ENCODE data around the gene PLN. TPM values are rescaled to one million over a fixed set of nuclear protein-coding genes. Genes with fewer than 3 reads are reported as not detected.

The PLN gene
- total RNA-seq, 1 experiment from 2014 or later = not detected

GRCh38 chr6:118523216-118523615 is 24.9 kb upstream of the PLN start:
- Histone ChIP-seq H3K9me3 (replicated peaks) (no peaks in the 10 kb centered on the region), H3K4me1 (replicated peaks) (no peaks in the 10 kb centered on the region), H3K4me3 (no peak overlapping the region), H3K27me3 (replicated peaks) (no peaks in the 10 kb centered on the region), H3K36me3 (no peaks in the 10 kb centered on the region; the same call in 1 of the 2 replicates), H3K27ac (no peak overlapping the region)
- no peak for DNase-seq (ENCODE audit: low read depth in 1 of 2, low spot score in 2 of 2)

- H3K27me3 ChIP-seq (replicated peaks) = no peaks in the 10 kb centered on the region
- DNase-seq (ENCODE audit: low read depth in 1 of 2, low spot score in 2 of 2) = no peak
- H3K9me3 ChIP-seq (replicated peaks) = no peaks in the 10 kb centered on the region
- H3K4me1 ChIP-seq (replicated peaks) = no peaks in the 10 kb centered on the region
- no peak overlapping the region for H3K27ac ChIP-seq
- H3K36me3 ChIP-seq = no peaks in the 10 kb centered on the region; the same call in 1 of the 2 replicates
- no peak overlapping the region for H3K4me3 ChIP-seq
These were observed 23.4 kb upstream of the PLN start for GRCh38 chr6:118524686-118525085.

- Histone ChIP-seq H3K27ac (no peak overlapping the region), H3K4me3 (no peak overlapping the region)
These were observed 21.9 kb upstream of the PLN start for GRCh38 chr6:118525913-118526780.

GRCh38 chr6:118528129-118528528 is 20.0 kb upstream of the PLN start:
- no peaks in the 10 kb centered on the region for H3K9me3 ChIP-seq (replicated peaks)
- no peak overlapping the region for H3K4me3 ChIP-seq
- H3K4me1 ChIP-seq (replicated peaks) = no peaks in the 10 kb centered on the region
- H3K36me3 ChIP-seq = no peaks in the 10 kb centered on the region
- no peak overlapping the region for H3K27ac ChIP-seq
- DNase-seq (ENCODE audit: low read depth in 1 of 2, low spot score in 2 of 2) = no peak
- no peaks in the 10 kb centered on the region for H3K27me3 ChIP-seq (replicated peaks)

More at GRCh38 chr6:118525913-118526780, 21.9 kb upstream of the PLN start:
- no peaks in the 10 kb centered on the region for H3K4me1 ChIP-seq (replicated peaks)
- DNase-seq (ENCODE audit: low read depth in 1 of 2, low spot score in 2 of 2) = no peak
- no peaks in the 10 kb centered on the region for H3K9me3 ChIP-seq (replicated peaks)
- no peaks in the 10 kb centered on the region; the same call in 1 of the 2 replicates for H3K36me3 ChIP-seq
- no peaks in the 10 kb centered on the region for H3K27me3 ChIP-seq (replicated peaks)

- no peaks in the 10 kb centered on the region for H3K4me1 ChIP-seq (replicated peaks)
- H3K4me3 ChIP-seq = no peak overlapping the region
- no peaks in the 10 kb centered on the region for H3K36me3 ChIP-seq
- H3K27me3 ChIP-seq (replicated peaks) = no peaks in the 10 kb centered on the region
- no peak for DNase-seq (ENCODE audit: low read depth in 1 of 2, low spot score in 2 of 2)
- no peaks in the 10 kb centered on the region for H3K9me3 ChIP-seq (replicated peaks)
- H3K27ac ChIP-seq = no peak overlapping the region
These were observed 18.3 kb upstream of the PLN start for GRCh38 chr6:118529756-118530155.

- Histone ChIP-seq H3K9me3 (replicated peaks) (no peaks in the 10 kb centered on the region), H3K4me1 (replicated peaks) (no peaks in the 10 kb centered on the region), H3K36me3 (no peaks in the 10 kb centered on the region), H3K27me3 (replicated peaks) (no peaks in the 10 kb centered on the region), H3K4me3 (no peak overlapping the region), H3K27ac (no peak overlapping the region)
- DNase-seq (ENCODE audit: low read depth in 1 of 2, low spot score in 2 of 2) = no peak
These were observed 17.2 kb upstream of the PLN start for GRCh38 chr6:118530942-118531341.

GRCh38 chr6:118535176-118535844 is 12.8 kb upstream of the PLN start:
- Histone ChIP-seq H3K36me3 (no peaks in the 10 kb centered on the region), H3K4me3 (no peak overlapping the region), H3K27me3 (replicated peaks) (no peaks in the 10 kb centered on the region), H3K9me3 (replicated peaks) (no peaks in the 10 kb centered on the region), H3K27ac (no peak overlapping the region), H3K4me1 (replicated peaks) (no peaks in the 10 kb centered on the region)
- DNase-seq (ENCODE audit: low read depth in 1 of 2, low spot score in 2 of 2) = no peak

GRCh38 chr6:118536478-118536877 is 11.6 kb upstream of the PLN start:
- H3K9me3 ChIP-seq (replicated peaks) = no peaks in the 10 kb centered on the region
- H3K36me3 ChIP-seq = no peaks in the 10 kb centered on the region
- no peak for DNase-seq (ENCODE audit: low read depth in 1 of 2, low spot score in 2 of 2)
- H3K27ac ChIP-seq = no peak overlapping the region
- no peaks in the 10 kb centered on the region for H3K27me3 ChIP-seq (replicated peaks)
- H3K4me3 ChIP-seq = no peak overlapping the region
- no peaks in the 10 kb centered on the region for H3K4me1 ChIP-seq (replicated peaks)

GRCh38 chr6:118537574-118537973 is 10.5 kb upstream of the PLN start:
- no peaks in the 10 kb centered on the region for H3K36me3 ChIP-seq
- no peak for DNase-seq (ENCODE audit: low read depth in 1 of 2, low spot score in 2 of 2)
- H3K4me1 ChIP-seq (replicated peaks) = peaks cover 4% of the 10 kb centered on the region
- no peak overlapping the region for H3K27ac ChIP-seq
- no peaks in the 10 kb centered on the region for H3K27me3 ChIP-seq (replicated peaks)
- H3K9me3 ChIP-seq (replicated peaks) = no peaks in the 10 kb centered on the region
- H3K4me3 ChIP-seq = no peak overlapping the region

- Histone ChIP-seq H3K27ac (no peak overlapping the region), H3K9me3 (replicated peaks) (no peaks in the 10 kb centered on the region), H3K4me1 (replicated peaks) (peaks cover 9% of the 10 kb centered on the region), H3K27me3 (replicated peaks) (no peaks in the 10 kb centered on the region), H3K36me3 (no peaks in the 10 kb centered on the region), H3K4me3 (no peak overlapping the region)
- DNase-seq (ENCODE audit: low read depth in 1 of 2, low spot score in 2 of 2) = peak in 1 of 2 experiments; percentile 31
These were observed 5.7 kb upstream of the PLN start for GRCh38 chr6:118542184-118542952.

GRCh38 chr6:118544105-118544504 is 4.0 kb upstream of the PLN start:
- no peaks in the 10 kb centered on the region for H3K36me3 ChIP-seq
- DNase-seq (ENCODE audit: low read depth in 1 of 2, low spot score in 2 of 2) = no peak
- no peaks in the 10 kb centered on the region for H3K9me3 ChIP-seq (replicated peaks)
- no peak overlapping the region for H3K4me3 ChIP-seq
- no peak overlapping the region for H3K27ac ChIP-seq
- peaks cover 9% of the 10 kb centered on the region for H3K4me1 ChIP-seq (replicated peaks)
- no peaks in the 10 kb centered on the region for H3K27me3 ChIP-seq (replicated peaks)

- Histone ChIP-seq H3K27ac (no peak overlapping the region), H3K36me3 (no peaks in the 10 kb centered on the region), H3K27me3 (replicated peaks) (no peaks in the 10 kb centered on the region), H3K4me3 (no peak overlapping the region), H3K4me1 (replicated peaks) (peaks cover 9% of the 10 kb centered on the region), H3K9me3 (replicated peaks) (no peaks in the 10 kb centered on the region)
- DNase-seq (ENCODE audit: low read depth in 1 of 2, low spot score in 2 of 2) = no peak
These were observed 1.8 kb upstream of the PLN start for GRCh38 chr6:118546164-118546879.

- peaks cover 9% of the 10 kb centered on the region for H3K4me1 ChIP-seq (replicated peaks)
- H3K36me3 ChIP-seq = no peaks in the 10 kb centered on the region
- no peaks in the 10 kb centered on the region for H3K27me3 ChIP-seq (replicated peaks)
- no peak overlapping the region for H3K27ac ChIP-seq
- no peaks in the 10 kb centered on the region for H3K9me3 ChIP-seq (replicated peaks)
- no peak overlapping the region for H3K4me3 ChIP-seq
- DNase-seq (ENCODE audit: low read depth in 1 of 2, low spot score in 2 of 2) = no peak
These were observed 1.2 kb upstream of the PLN start for GRCh38 chr6:118546880-118547218.

Measured in SJSA1 (cell line).